IgD-negative memory B cell (primary cell): ENCODE measurements around the gene AGT. TPM values are rescaled to one million over a fixed set of nuclear protein-coding genes. Genes with fewer than 3 reads are reported as not detected.
"Not testable (repeated sequence)": the region's sequence is repeated elsewhere in the genome, so short reads cannot be mapped to it uniquely, and the experiment has no call there.

Experiments
- H3K27ac Mint-ChIP-seq, 3 donors: one replicate each; pipeline ENCODE4 v1.8.0; 2020 to 2022; ENCODE audit warnings: mild to moderate bottlenecking in 3 of 3, mixed read lengths in 3 of 3, moderate library complexity in 1 of 3
- H3K27me3 Mint-ChIP-seq: one replicate; pipeline ENCODE4 v1.8.0; 2021; ENCODE audit warnings: mixed read lengths
- H3K36me3 Mint-ChIP-seq: one replicate; pipeline ENCODE4 v1.8.0; 2020; ENCODE audit warnings: mild to moderate bottlenecking, mixed read lengths
- H3K4me1 Mint-ChIP-seq, 3 donors: one replicate each; pipeline ENCODE4 v1.8.0; 2020 to 2022; ENCODE audit warnings: mixed read lengths in 3 of 3, mild to moderate bottlenecking in 1 of 3
- H3K4me3 Mint-ChIP-seq, 4 donors: one replicate each; pipeline ENCODE4 v1.8.0; 2020 to 2022; ENCODE audit warnings: mild to moderate bottlenecking in 4 of 4, mixed read lengths in 4 of 4, moderate library complexity in 3 of 4
- H3K9me3 Mint-ChIP-seq, 3 donors: one replicate each; pipeline ENCODE4 v1.8.0; 2020 to 2021; ENCODE audit warnings: mixed read lengths in 3 of 3, mild to moderate bottlenecking in 1 of 3
- polyA plus RNA-seq: library from polyadenylated mRNA; unstranded; fragments of 300-500 nt; fragmentation: Illumina TruSeq; gene quantifications from one replicate; pipeline ENCODE4 v1.2.3, GENCODE V29; 2021

AGT gene
- polyA plus RNA-seq, 1 donor from 2014 or later: not detected

GRCh38 chr1:230706020-230706699, 7.8 kb downstream of the AGT start:
- H3K36me3 Mint-ChIP-seq: peaks cover 6% of the 10 kb centered on the region
- peaks cover 0 to 2% (median 0%) of the 10 kb centered on the region in 3 donors for H3K4me1 Mint-ChIP-seq
- H3K4me3 Mint-ChIP-seq: no peak overlapping the region
- peaks cover 3% of the 10 kb centered on the region for H3K27me3 Mint-ChIP-seq
- peaks cover 0 to 2% (median 0%) of the 10 kb centered on the region in 3 donors for H3K9me3 Mint-ChIP-seq
- H3K27ac Mint-ChIP-seq: no peak overlapping the region

DNA sequence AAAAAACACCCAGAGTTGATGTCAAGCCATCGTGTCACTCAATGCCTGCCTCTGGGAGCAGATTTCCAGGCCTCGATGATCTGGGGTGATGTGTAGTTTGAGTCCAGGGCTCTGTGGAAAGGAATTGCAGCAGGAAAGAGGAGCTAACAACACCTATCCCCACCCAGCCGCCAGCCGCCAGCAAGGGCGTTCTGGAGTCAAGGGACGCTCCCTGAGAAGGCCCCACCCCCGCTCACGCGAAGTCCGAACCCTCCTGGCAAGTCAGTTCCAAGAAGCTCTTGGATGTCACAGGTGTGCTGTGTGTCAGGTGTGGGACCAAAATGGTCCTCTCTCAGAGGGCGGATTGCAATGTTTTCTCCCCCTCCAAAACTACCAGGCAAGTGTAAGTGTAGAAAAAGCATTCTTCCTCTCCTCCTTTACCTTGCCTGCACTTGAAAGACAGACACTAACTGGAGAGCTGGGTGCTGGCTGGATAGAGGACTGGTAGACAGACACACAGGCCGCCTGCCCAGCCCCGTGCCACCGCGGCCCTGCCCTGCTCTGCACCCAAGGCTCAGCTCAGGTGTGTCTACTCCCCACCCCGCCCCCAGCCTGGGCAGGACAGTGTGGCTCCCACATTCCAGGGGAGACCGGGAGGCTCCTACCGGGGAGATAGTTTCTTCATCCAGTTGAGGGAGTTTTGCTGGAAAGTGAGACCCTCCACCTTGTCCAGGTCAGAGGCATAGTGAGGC, 8.5 kb downstream of the AGT start:
- Mint-ChIP-seq H3K4me3 (no peak overlapping the region), H3K27me3 (peaks cover 3% of the 10 kb centered on the region), H3K36me3 (peaks cover 6% of the 10 kb centered on the region), H3K4me1 (peaks cover 0 to 2% (median 0%) of the 10 kb centered on the region in 3 donors), H3K9me3 (peaks cover 0 to 2% (median 0%) of the 10 kb centered on the region in 3 donors), H3K27ac (no peak overlapping the region)

DNA sequence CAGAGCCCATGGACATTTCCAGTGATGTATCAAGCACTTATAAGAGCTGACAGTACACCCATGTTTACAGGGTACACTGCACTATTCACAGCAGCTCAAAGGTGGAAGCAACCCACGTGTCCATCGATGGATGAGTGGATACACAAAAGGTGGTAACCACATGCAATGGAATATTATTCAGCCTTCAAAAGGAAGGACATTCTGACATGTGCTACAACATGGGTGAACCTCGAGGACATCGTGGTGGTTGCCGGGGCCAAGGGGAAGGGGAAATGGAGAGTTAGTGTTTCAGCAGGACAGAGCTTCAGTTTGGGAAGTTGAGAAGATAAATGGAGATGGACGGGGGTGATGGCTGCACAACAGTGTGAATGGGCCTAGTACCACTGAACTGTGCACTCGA, 9.1 kb downstream of the AGT start:
- Mint-ChIP-seq H3K27ac (no peak overlapping the region), H3K4me1 (peaks cover 0 to 2% (median 0%) of the 10 kb centered on the region in 3 donors), H3K9me3 (peaks cover 0 to 2% (median 0%) of the 10 kb centered on the region in 3 donors), H3K27me3 (peaks cover 3% of the 10 kb centered on the region), H3K36me3 (peaks cover 6% of the 10 kb centered on the region), H3K4me3 (peak overlapping the region in 1 of 4 donors; percentile 72)

- Mint-ChIP-seq H3K4me3 (no peak overlapping the region), H3K9me3 (peaks cover 0 to 2% (median 0%) of the 10 kb centered on the region in 3 donors), H3K4me1 (peaks cover 0 to 2% (median 0%) of the 10 kb centered on the region in 3 donors), H3K27ac (no peak overlapping the region), H3K27me3 (peaks cover 3% of the 10 kb centered on the region), H3K36me3 (peaks cover 6% of the 10 kb centered on the region)
These were observed 10.1 kb downstream of the AGT start for GRCh38 chr1:230703679-230704385.

- Mint-ChIP-seq H3K27me3 (peaks cover 3% of the 10 kb centered on the region), H3K4me3 (peak overlapping the region in 1 of 4 donors; percentile 54), H3K36me3 (no peaks in the 10 kb centered on the region), H3K27ac (peak overlapping the region in 1 of 3 donors; percentile 62), H3K9me3 (peaks cover 0 to 2% (median 0%) of the 10 kb centered on the region in 3 donors), H3K4me1 (peaks cover 0 to 2% (median 0%) of the 10 kb centered on the region in 3 donors)
These were observed 10.8 kb downstream of the AGT start for GRCh38 chr1:230702934-230703678.

GRCh38 chr1:230701895-230702768, 11.8 kb downstream of the AGT start:
- Mint-ChIP-seq H3K9me3 (peaks cover 0 to 2% (median 0%) of the 10 kb centered on the region in 3 donors), H3K4me3 (no peak overlapping the region), H3K27ac (peak overlapping the region in 1 of 3 donors; percentile 62), H3K4me1 (no peaks in the 10 kb centered on the region), H3K36me3 (no peaks in the 10 kb centered on the region), H3K27me3 (no peaks in the 10 kb centered on the region)

DNA sequence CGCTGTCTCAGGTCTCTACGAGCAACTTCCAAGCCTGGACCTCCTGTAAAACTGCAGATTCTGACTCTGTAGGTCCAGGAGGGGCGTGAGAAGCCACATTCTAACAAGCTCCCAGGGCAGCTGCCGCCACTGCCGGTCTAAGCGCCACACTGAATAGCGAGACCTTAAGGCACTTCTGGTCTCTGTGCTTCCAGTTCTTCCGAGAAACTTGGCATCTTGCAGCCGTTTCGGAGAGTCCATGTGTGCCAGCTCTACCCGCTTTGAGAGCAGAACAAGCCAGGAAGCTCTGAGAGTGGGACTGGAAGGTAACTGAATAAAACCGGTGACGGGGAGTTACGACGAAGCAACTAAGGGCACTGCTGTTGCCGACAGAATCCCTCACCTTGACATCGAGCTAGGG, 12.5 kb downstream of the AGT start:
- no peaks in the 10 kb centered on the region for H3K27me3 Mint-ChIP-seq
- no peaks in the 10 kb centered on the region for H3K4me1 Mint-ChIP-seq
- H3K9me3 Mint-ChIP-seq: peaks cover 0 to 2% (median 0%) of the 10 kb centered on the region in 3 donors
- no peak overlapping the region for H3K4me3 Mint-ChIP-seq
- no peaks in the 10 kb centered on the region for H3K36me3 Mint-ChIP-seq
- no peak overlapping the region for H3K27ac Mint-ChIP-seq

GRCh38 chr1:230700132-230700531, 13.8 kb downstream of the AGT start:
- Mint-ChIP-seq H3K9me3 (peaks cover 0 to 2% (median 0%) of the 10 kb centered on the region in 3 donors), H3K27ac (no peak overlapping the region)

DNA sequence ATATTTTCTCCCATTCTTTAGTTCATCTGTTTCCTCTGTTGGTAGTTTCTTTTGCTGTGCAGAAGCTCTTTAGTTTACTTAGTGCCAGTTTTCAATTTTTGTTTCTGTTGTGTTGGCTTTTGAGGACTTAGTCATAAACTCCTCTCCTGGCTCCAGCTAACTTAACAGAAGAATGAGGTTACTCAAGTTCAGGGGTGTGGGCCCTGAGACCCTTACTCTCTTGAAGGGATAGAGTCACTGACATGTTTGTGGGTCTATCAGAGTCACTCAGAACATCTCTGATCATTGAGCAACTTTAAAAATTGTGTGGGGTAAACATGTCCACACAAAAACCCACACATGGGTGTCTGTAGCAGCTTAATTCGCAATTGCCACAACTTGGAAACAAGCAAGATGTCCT, 14.2 kb downstream of the AGT start:
- no peaks in the 10 kb centered on the region for H3K4me1 Mint-ChIP-seq
- H3K27ac Mint-ChIP-seq: no peak overlapping the region
- peaks cover under 1% of the 10 kb centered on the region for H3K36me3 Mint-ChIP-seq
- no peak overlapping the region for H3K4me3 Mint-ChIP-seq
- no peaks in the 10 kb centered on the region for H3K27me3 Mint-ChIP-seq
- H3K9me3 Mint-ChIP-seq: no peaks in the 10 kb centered on the region

More at GRCh38 chr1:230700132-230700531, 13.8 kb downstream of the AGT start:
- H3K4me1 Mint-ChIP-seq: no peaks in the 10 kb centered on the region
- H3K4me3 Mint-ChIP-seq: no peak overlapping the region
- H3K27me3 Mint-ChIP-seq: no peaks in the 10 kb centered on the region
- H3K36me3 Mint-ChIP-seq: no peaks in the 10 kb centered on the region

DNA sequence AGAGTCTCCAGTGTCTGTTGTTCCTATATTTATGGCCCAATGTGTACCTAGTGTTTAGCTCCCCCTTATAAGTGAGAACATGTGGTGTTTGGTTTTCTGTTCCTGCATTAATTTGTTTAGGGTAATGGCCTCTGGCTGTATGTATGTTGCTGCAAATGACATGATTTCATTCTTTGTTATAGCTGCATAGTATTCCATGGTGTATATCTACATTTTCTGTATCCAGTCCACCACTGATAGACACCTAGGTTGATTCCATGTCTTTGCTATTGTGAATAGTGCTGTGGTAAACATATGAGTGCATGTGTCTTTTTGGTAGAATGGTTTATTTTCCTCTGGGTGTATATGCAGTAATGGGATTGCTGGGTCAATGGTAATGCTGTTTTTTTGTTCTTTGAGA, 15.0 kb downstream of the AGT start:
- H3K4me3 Mint-ChIP-seq, H3K4me1 Mint-ChIP-seq, H3K9me3 Mint-ChIP-seq, H3K27me3 Mint-ChIP-seq, H3K36me3 Mint-ChIP-seq, H3K27ac Mint-ChIP-seq: not testable (repeated sequence)

DNA sequence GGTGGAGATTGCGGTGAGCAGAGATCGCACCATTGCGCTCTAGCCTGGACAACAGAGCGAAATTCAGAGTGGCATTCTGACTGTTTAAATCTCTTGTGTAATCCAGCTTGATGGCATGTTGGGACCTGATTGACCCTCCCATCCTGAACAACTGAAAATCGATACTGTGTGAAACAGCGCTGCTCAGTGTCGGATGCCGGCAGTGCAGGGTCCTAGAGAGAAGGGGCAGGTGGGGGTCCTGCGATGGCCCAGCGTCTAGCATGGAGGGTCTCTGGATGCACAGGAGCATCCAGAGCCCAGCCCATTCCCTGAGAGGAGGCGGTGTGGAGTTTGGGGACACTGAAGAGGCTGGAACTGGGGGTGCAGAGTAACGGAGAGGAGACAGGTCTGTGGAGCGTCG, 15.8 kb downstream of the AGT start:
- H3K4me1 Mint-ChIP-seq: no peaks in the 10 kb centered on the region
- no peaks in the 10 kb centered on the region for H3K27me3 Mint-ChIP-seq
- peaks cover 5% of the 10 kb centered on the region for H3K36me3 Mint-ChIP-seq
- H3K27ac Mint-ChIP-seq: no peak overlapping the region
- H3K4me3 Mint-ChIP-seq: no peak overlapping the region
- H3K9me3 Mint-ChIP-seq: no peaks in the 10 kb centered on the region

DNA sequence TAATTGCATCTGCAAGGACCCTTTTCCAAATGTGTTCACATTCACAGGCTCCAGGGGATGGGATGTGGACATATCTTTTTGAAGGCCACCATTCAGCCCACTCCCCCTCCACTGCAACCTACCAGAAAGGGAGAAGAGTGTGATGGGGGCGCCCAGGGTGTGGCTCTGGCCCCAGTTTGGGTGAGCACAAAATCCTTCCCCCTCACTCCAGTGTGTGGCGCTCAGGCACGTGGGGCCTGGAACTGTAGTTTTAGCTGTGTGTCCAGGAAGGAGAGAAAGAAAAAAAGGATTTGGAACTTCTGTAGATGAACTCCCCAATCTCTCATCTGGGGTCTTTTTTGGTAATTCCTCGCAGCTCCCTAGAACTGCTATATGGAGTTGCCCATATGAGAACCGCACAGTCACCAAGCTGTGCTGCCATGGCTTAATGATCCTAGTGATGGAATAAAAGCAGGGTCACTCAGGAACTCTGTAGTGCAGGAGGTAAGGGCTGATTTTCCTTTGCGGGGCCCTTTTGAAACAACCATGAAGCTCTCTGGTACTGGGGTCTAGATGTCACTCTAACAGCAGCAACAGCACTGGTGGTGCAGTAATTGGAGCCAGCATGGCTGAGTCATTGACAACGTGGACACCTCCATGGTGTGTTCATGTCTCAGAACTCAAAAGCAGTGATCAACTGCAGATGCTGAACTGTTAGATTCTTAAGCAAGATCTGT, 17.0 kb downstream of the AGT start:
- Mint-ChIP-seq H3K9me3 (no peaks in the 10 kb centered on the region), H3K27ac (no peak overlapping the region), H3K4me1 (no peaks in the 10 kb centered on the region), H3K4me3 (no peak overlapping the region), H3K36me3 (peaks cover 5% of the 10 kb centered on the region), H3K27me3 (no peaks in the 10 kb centered on the region)

DNA sequence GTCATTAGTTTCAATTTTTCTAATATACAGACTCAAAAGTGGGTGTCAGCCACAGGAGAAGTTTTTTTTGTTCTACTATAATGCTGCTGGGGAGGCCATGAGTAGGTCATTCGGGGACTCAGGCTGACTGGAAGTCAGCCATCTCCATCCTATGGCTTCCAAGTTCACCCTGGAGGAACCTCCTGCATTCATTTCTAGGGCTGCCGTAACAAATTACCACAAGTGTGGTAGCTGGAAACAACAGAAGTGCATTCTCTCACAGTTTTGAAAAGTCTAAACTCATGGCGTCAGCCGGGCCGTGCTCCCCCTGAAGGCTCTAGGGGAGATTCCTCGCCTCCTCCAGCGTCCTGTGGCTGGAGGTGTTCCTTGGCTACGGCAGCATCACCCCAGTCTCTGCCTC, 17.7 kb downstream of the AGT start:
- H3K27ac Mint-ChIP-seq: no peak overlapping the region
- no peaks in the 10 kb centered on the region for H3K4me1 Mint-ChIP-seq
- H3K36me3 Mint-ChIP-seq: peaks cover 5% of the 10 kb centered on the region
- H3K9me3 Mint-ChIP-seq: no peaks in the 10 kb centered on the region
- no peak overlapping the region for H3K4me3 Mint-ChIP-seq
- H3K27me3 Mint-ChIP-seq: no peaks in the 10 kb centered on the region
